HEK293 (cell line): ENCODE results near the gene ABHD17B.

Source experiments
- CTCF ChIA-PET: fragments of 350-600 bp; formaldehyde crosslinking; extraction: SDS; loops from one replicate; lab custom pipeline; 2021; ENCODE audit warnings: antibody characterized with exemption; lab: Yijun Ruan, JAX
- POLR2A ChIA-PET: fragments of 300-600 bp; formaldehyde crosslinking; extraction: SDS; loops from one replicate; lab custom pipeline; 2020; ENCODE audit warnings: antibody characterized with exemption, inconsistent platforms; lab: Yijun Ruan, JAX
- H3K27ac ChIP-seq: fragments of 200-500 bp; sonication (Bioruptor generic); 2 replicates; pipeline ENCODE4 v1.5.1; 2014; ENCODE audit warnings: low read depth, low read length, control low read depth, inconsistent platforms; ENCODE audit errors: extremely low read depth
- H3K36me3 ChIP-seq, 2 experiments: fragments of 200-500 bp in 1 of 2; sonication (Bioruptor generic) in 1 of 2; 1 replicate in 1 of 2; 2 replicates in 1 of 2; pipeline ENCODE4 v1.5.1; 2014 to 2017; ENCODE audit warnings: inconsistent platforms in 2 of 2, low read length in 2 of 2; ENCODE audit not compliant: control insufficient read depth in 2 of 2, insufficient read depth in 1 of 2
- H3K4me1 ChIP-seq: fragments of 200-500 bp; sonication (Bioruptor generic); 2 replicates; pipeline ENCODE4 v1.5.1; 2014; ENCODE audit warnings: mild to moderate bottlenecking, low read length, inconsistent platforms; ENCODE audit not compliant: control insufficient read depth, insufficient read depth
- H3K4me3 ChIP-seq: 2 replicates; pipeline ENCODE4 v1.5.1; 2011; ENCODE audit warnings: low read depth, mild to moderate bottlenecking, control low read depth, low read length, moderate library complexity
- H3K9me3 ChIP-seq: fragments of 200-500 bp; sonication (Bioruptor generic); 2 replicates; pipeline ENCODE4 v1.5.1; 2014; ENCODE audit warnings: low read depth, low read length, inconsistent platforms; ENCODE audit not compliant: control insufficient read depth, insufficient read depth
- BCL11A ChIP-seq: fragments of 450-650 bp; formaldehyde crosslinking; IDR thresholded peaks from 2 replicates; pipeline ENCODE4 v1.5.1; 2016; ENCODE audit warnings: low read depth, missing biosample characterization, missing genetic modification characterization
- EGR2 ChIP-seq: fragments of 450-650 bp; formaldehyde crosslinking; IDR thresholded peaks from 2 replicates; pipeline ENCODE4 v1.5.1; 2016; ENCODE audit warnings: low read depth, missing biosample characterization, missing genetic modification characterization
- HOXD13 ChIP-seq: sonication (generic); formaldehyde crosslinking; IDR thresholded peaks from 2 replicates; pipeline ENCODE4 v1.8.0; 2022; ENCODE audit warnings: missing genetic modification reagents, borderline replicate concordance
- SETDB1 ChIP-seq: IDR thresholded peaks from one replicate; pipeline ENCODE4 v1.6.1; 2017; ENCODE audit warnings: mild to moderate bottlenecking, low read length, moderate library complexity, mixed read lengths; ENCODE audit not compliant: insufficient read length
- TCF7L2 ChIP-seq: IDR thresholded peaks from 2 replicates; pipeline ENCODE4 v1.6.1; 2011; ENCODE audit warnings: low read depth, mild to moderate bottlenecking, inconsistent platforms, low read length, moderate library complexity, borderline replicate concordance
- ZNF2 ChIP-seq: fragments of 450-650 bp; formaldehyde crosslinking; IDR thresholded peaks from 2 replicates; pipeline ENCODE4 v1.5.1; 2016; ENCODE audit warnings: missing biosample characterization, missing genetic modification characterization
- ZNF239 ChIP-seq: fragments of 450-650 bp; formaldehyde crosslinking; IDR thresholded peaks from 2 replicates; pipeline ENCODE4 v1.5.1; 2016; ENCODE audit warnings: missing biosample characterization, missing genetic modification characterization
- ZNF555 ChIP-seq: fragments of 450-650 bp; formaldehyde crosslinking; conservative IDR thresholded peaks from 2 replicates; pipeline ENCODE4 v1.5.1; 2017; ENCODE audit warnings: missing biosample characterization, mild to moderate bottlenecking, missing genetic modification characterization, inconsistent platforms
- ZNF701 ChIP-seq: fragments of 450-650 bp; formaldehyde crosslinking; IDR thresholded peaks from 2 replicates; pipeline ENCODE4 v1.5.1; 2016; ENCODE audit warnings: missing biosample characterization, missing genetic modification characterization
- TF ChIP-seq, protein P1 (sequence below): fragments of 450-650 bp; formaldehyde crosslinking; IDR thresholded peaks from 2 replicates; pipeline ENCODE4 v1.5.1; 2016; ENCODE audit warnings: missing biosample characterization, missing genetic modification characterization
- TF ChIP-seq, protein P2 (sequence below): fragments of 450-650 bp; formaldehyde crosslinking; IDR thresholded peaks from 2 replicates; pipeline ENCODE4 v1.5.1; 2017; ENCODE audit warnings: missing biosample characterization, mild to moderate bottlenecking, missing genetic modification characterization, moderate library complexity
- TF ChIP-seq, protein P3 (sequence below): fragments of 450-650 bp; formaldehyde crosslinking; IDR thresholded peaks from 2 replicates; pipeline ENCODE4 v1.5.1; 2016; ENCODE audit warnings: missing biosample characterization, missing genetic modification characterization, borderline replicate concordance

The ABHD17B gene

GRCh38 chr9:71891557-71892189 lies 19.3 kb downstream of the ABHD17B start:
- ChIA-PET CTCF (interaction anchor here (0.5 to 1.0 kb wide), 3 partner anchors 65 to 606 kb away, joined by 3 read pairs; no protein-coding TSS in a partner anchor), POLR2A (interaction anchor here (0.6 to 1.0 kb wide), 2 partner anchors 20 to 474 kb away, joined by 4 to 5 read pairs; partner anchors contain the start of genes ABHD17B and C9orf85)
- H3K36me3 ChIP-seq, result no peaks in the 10 kb centered on the region
- H3K4me3 ChIP-seq, result no peak overlapping the region
- TF ChIP-seq, protein P1, sequence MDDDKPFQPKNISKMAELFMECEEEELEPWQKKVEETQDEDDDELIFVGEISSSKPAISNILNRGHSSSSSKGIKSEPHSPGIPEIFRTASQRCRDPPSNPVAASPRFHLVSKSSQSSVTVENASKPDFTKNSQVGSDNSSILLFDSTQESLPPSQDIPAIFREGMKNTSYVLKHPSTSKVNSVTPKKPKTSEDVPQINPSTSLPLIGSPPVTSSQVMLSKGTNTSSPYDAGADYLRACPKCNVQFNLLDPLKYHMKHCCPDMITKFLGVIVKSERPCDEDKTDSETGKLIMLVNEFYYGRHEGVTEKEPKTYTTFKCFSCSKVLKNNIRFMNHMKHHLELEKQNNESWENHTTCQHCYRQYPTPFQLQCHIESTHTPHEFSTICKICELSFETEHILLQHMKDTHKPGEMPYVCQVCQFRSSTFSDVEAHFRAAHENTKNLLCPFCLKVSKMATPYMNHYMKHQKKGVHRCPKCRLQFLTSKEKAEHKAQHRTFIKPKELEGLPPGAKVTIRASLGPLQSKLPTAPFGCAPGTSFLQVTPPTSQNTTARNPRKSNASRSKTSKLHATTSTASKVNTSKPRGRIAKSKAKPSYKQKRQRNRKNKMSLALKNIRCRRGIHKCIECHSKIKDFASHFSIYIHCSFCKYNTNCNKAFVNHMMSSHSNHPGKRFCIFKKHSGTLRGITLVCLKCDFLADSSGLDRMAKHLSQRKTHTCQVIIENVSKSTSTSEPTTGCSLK, result no peak
- TF ChIP-seq, protein P2, sequence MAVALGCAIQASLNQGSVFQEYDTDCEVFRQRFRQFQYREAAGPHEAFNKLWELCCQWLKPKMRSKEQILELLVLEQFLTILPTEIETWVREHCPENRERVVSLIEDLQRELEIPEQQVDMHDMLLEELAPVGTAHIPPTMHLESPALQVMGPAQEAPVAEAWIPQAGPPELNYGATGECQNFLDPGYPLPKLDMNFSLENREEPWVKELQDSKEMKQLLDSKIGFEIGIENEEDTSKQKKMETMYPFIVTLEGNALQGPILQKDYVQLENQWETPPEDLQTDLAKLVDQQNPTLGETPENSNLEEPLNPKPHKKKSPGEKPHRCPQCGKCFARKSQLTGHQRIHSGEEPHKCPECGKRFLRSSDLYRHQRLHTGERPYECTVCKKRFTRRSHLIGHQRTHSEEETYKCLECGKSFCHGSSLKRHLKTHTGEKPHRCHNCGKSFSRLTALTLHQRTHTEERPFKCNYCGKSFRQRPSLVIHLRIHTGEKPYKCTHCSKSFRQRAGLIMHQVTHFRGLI, result no peak
- TF ChIP-seq HOXD13 (CRISPR knock-in tag) (no peak), ZNF701 (tag by site-specific recombination) (no peak)
- H3K27ac ChIP-seq, result no peak overlapping the region
- no peaks in the 10 kb centered on the region for H3K9me3 ChIP-seq
- no peaks in the 10 kb centered on the region for H3K4me1 ChIP-seq

DNA sequence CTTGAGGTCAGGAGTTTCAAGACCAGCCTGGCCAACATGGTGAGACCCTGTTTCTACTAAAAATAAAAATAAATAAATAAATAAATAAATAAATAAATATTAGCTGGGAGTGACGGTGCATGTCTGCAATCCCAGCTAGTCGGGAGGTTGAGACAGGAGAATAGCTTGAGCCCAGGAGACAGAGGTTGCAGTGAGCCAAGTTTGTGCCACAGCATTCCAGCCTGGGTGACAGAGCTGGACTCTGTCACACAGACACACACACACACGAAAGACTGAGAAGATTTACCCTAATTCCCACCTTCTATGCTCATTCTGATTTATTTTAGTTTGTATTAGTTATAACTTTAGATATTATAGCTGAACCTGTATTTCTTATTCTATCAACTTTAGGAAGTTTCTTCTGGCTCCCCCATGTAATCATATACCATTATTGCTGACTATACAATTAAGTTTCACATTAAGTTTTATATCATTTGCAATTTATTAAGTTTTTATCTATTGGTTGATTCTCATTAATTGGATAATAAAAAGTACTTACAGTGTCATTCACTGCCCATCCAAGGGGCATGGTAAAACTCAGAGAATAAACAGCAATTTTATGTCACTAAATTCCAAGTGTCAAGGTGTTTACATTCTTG lies 20.8 kb downstream of the ABHD17B start:
- H3K9me3 ChIP-seq, result no peaks in the 10 kb centered on the region
- H3K36me3 ChIP-seq, result no peaks in the 10 kb centered on the region
- no peak overlapping the region for H3K27ac ChIP-seq
- no peak overlapping the region for H3K4me3 ChIP-seq
- ChIA-PET POLR2A (interaction anchor here (1.8 kb wide), 1 partner anchor 21 kb away, joined by 6 read pairs; the partner anchor contains the start of genes ABHD17B and C9orf85), CTCF (interaction anchor here (0.6 to 0.7 kb wide), 2 partner anchors 22 to 135 kb away, joined by 3 to 4 read pairs; no protein-coding TSS in a partner anchor)
- no peak for TF ChIP-seq TCF7L2
- TF ChIP-seq, protein P3, sequence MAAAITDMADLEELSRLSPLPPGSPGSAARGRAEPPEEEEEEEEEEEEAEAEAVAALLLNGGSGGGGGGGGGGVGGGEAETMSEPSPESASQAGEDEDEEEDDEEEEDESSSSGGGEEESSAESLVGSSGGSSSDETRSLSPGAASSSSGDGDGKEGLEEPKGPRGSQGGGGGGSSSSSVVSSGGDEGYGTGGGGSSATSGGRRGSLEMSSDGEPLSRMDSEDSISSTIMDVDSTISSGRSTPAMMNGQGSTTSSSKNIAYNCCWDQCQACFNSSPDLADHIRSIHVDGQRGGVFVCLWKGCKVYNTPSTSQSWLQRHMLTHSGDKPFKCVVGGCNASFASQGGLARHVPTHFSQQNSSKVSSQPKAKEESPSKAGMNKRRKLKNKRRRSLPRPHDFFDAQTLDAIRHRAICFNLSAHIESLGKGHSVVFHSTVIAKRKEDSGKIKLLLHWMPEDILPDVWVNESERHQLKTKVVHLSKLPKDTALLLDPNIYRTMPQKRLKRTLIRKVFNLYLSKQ (tag by site-specific recombination), result no peak
- no peak for TF ChIP-seq EGR2 (tag by site-specific recombination)
- no peaks in the 10 kb centered on the region for H3K4me1 ChIP-seq

- no peaks in the 10 kb centered on the region for H3K36me3 ChIP-seq
- H3K4me3 ChIP-seq, result no peak overlapping the region
- H3K27ac ChIP-seq, result no peak overlapping the region
- ChIA-PET CTCF (interaction anchor here (0.6 to 1.3 kb wide), 2 partner anchors 152 to 530 kb away, joined by 3 to 4 read pairs; no protein-coding TSS in a partner anchor), POLR2A (interaction anchor here (1.3 kb wide), 1 partner anchor 24 kb away, joined by 5 read pairs; the partner anchor contains the start of genes ABHD17B and C9orf85)
- no peaks in the 10 kb centered on the region for H3K4me1 ChIP-seq
- no peaks in the 10 kb centered on the region for H3K9me3 ChIP-seq
- TF ChIP-seq SETDB1 (no peak), BCL11A (tag by site-specific recombination) (no peak), ZNF239 (tag by site-specific recombination) (no peak), ZNF2 (no peak), ZNF701 (tag by site-specific recombination) (no peak), ZNF555 (no peak)
- TF ChIP-seq, all 188 proteins: peak for 0
Measured at GRCh38 chr9:71887362-71887761, 23.6 kb downstream of the ABHD17B start.
